Body of pancreas (tissue), 4 donors: ENCODE data around the gene COPG1. TPM values are rescaled to one million over a fixed set of nuclear protein-coding genes. Genes with fewer than 3 reads are reported as not detected.

Experiments
- ATAC-seq: fragments of 150-250 bp; one replicate; pipeline ENCODE4 v1.9.1; 2016
- DNase-seq, 4 donors: peaks; one replicate each; pipeline ENCODE4 v3.0.0-alpha.2; 2019
- H3K27ac ChIP-seq, 4 donors: fragments of 200-600 bp; sonication (generic); 1 replicate in 3 of 4; 2 replicates in 1 of 4; pipeline versions ENCODE4 v1.5.1 to v1.6.1; 2016 to 2019; ENCODE audit warnings: mild to moderate bottlenecking in 1 of 4, mixed read lengths in 1 of 4, moderate library complexity in 1 of 4
- H3K27me3 ChIP-seq, 2 donors: fragments of 200-600 bp; sonication (generic); one replicate each; pipeline ENCODE4 v1.6.0; 2016; ENCODE audit warnings: mild to moderate bottlenecking in 1 of 2
- H3K36me3 ChIP-seq, 2 donors: fragments of 200-600 bp; sonication (generic); replicated peaks in 1 of 2; 2 replicates each; pipeline ENCODE4 v1.5.1; 2016; ENCODE audit warnings: low read depth in 2 of 2; ENCODE audit not compliant: insufficient read depth in 1 of 2
- H3K4me1 ChIP-seq: fragments of 200-600 bp; sonication (generic); one replicate; pipeline ENCODE4 v1.6.0; 2016
- H3K4me3 ChIP-seq, 2 donors: fragments of 200-600 bp; sonication (generic); 1 replicate in 1 of 2; 2 replicates in 1 of 2; pipeline ENCODE4 v1.5.1; 2016 to 2019
- H3K9me3 ChIP-seq, 3 donors: fragments of 200-600 bp; sonication (generic); 1 replicate in 2 of 3; 2 replicates in 1 of 3; pipeline ENCODE4 v1.5.1; 2016
- POLR2A ChIP-seq, 3 donors: fragments of 450-650 bp; IDR thresholded peaks; one replicate each; pipeline ENCODE4 v1.6.1; 2016; ENCODE audit warnings: antibody characterized with exemption in 3 of 3, mild to moderate bottlenecking in 2 of 3
- WGBS, 2 donors: methylation state at CpG; one replicate each; pipeline ENCODE4 v1.1.5; 2017; 5-methylcytosine and 5-hydroxymethylcytosine counted together
- intact Hi-C: fragments of 100-400 bp; cut with DNase I; formaldehyde crosslinking; loops from one replicate; pipeline ENCODE4 v1.15.1; 2023
- total RNA-seq, 2 donors: library from RNA; depleted of rRNA; stranded (reverse); fragments of >200 nt; gene quantifications; one replicate each; pipeline ENCODE4 v1.1.0, GENCODE V29; 2016
- TF ChIP-seq, protein P1 (sequence below), 7 experiments: fragments of 450-650 bp in 4 of 7; fragments of 200-600 bp in 3 of 7; sonication (generic) in 3 of 7; IDR thresholded peaks; one replicate each; pipeline ENCODE4 v1.5.1; 2016 to 2019; ENCODE audit warnings: antibody characterized with exemption in 7 of 7

Gene COPG1
- total RNA-seq, 2 donors from 2014 or later = 62.6 to 75.0 TPM

- TF ChIP-seq, protein P1, sequence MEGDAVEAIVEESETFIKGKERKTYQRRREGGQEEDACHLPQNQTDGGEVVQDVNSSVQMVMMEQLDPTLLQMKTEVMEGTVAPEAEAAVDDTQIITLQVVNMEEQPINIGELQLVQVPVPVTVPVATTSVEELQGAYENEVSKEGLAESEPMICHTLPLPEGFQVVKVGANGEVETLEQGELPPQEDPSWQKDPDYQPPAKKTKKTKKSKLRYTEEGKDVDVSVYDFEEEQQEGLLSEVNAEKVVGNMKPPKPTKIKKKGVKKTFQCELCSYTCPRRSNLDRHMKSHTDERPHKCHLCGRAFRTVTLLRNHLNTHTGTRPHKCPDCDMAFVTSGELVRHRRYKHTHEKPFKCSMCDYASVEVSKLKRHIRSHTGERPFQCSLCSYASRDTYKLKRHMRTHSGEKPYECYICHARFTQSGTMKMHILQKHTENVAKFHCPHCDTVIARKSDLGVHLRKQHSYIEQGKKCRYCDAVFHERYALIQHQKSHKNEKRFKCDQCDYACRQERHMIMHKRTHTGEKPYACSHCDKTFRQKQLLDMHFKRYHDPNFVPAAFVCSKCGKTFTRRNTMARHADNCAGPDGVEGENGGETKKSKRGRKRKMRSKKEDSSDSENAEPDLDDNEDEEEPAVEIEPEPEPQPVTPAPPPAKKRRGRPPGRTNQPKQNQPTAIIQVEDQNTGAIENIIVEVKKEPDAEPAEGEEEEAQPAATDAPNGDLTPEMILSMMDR (IDR thresholded peaks at IDR 0.05) = no peak
- TF ChIP-seq POLR2A (IDR thresholded peaks at IDR 0.05) = no peak
- no peaks in the 10 kb centered on the region for H3K27me3 ChIP-seq
- 63 to 67% methylated on average over 7 of the region's 7 CpGs for WGBS, 2 donors
- H3K4me3 ChIP-seq = no peak overlapping the region
- peak overlapping the region in 1 of 4 donors; percentile 36 for H3K27ac ChIP-seq
- no peak for ATAC-seq
- no peaks in the 10 kb centered on the region for H3K36me3 ChIP-seq
- peaks cover 19% of the 10 kb centered on the region for H3K4me1 ChIP-seq
- H3K9me3 ChIP-seq = no peaks in the 10 kb centered on the region
- DNase-seq = peak in 1 of 4 donors; percentile 23
- intact Hi-C loops = no loop called here
These were observed 61.0 kb downstream of the COPG1 start for GRCh38 chr3:129310111-129311011.

DNA sequence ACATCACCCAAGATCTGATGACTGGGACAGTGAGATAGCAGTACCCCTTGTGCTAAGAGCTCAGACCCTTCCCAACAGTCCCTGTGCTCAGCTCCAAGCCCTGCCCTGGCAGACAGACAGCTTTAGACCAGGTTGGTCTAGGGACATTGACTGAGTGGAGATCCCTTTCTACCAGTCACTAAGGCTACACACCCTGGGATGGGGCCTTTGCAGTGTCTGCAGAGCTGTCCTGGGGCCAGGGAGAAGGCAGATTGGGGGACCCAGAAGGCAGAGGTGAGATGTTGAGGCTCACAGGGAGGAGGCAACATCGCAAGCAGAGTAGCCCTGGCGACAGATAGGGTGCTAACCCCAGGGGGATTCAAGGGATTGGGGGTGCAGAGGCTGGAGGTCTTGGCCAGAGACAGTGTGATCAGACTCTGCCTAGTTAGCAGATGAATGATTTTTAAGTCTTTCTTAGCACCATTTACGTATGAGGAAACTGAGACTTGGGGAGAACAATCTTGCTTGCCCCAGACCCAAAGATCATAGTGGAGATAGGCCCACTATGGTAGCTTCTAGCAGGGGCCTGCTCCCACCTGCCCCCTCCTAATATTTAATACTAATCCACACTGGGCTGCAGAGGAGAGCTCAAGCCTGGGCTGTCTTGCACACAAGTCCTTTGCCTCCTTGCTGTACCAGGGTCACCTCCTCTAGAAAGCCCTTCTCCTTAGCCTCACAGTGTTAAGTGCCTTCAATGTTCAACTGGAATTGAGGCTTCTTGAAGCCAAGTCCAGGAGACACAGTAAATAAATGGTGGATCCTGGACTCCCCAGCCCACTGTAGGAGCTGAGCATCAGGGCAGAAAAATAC lies 61.9 kb downstream of the COPG1 start:
- Histone ChIP-seq H3K27me3 (no peaks in the 10 kb centered on the region), H3K4me3 (no peak overlapping the region), H3K27ac (peak overlapping the region in 1 of 4 donors; percentile 2), H3K36me3 (no peaks in the 10 kb centered on the region), H3K9me3 (no peaks in the 10 kb centered on the region), H3K4me1 (peaks cover 19% of the 10 kb centered on the region)
- 96 to 97% methylated on average over 3 of the region's 3 CpGs for WGBS, 2 donors
- DNase-seq (no peak), ATAC-seq (no peak)
- TF ChIP-seq POLR2A (IDR thresholded peaks at IDR 0.05) = no peak
- TF ChIP-seq, protein P1 (IDR thresholded peaks at IDR 0.05) = no peak
- intact Hi-C loops = no loop called here

DNA sequence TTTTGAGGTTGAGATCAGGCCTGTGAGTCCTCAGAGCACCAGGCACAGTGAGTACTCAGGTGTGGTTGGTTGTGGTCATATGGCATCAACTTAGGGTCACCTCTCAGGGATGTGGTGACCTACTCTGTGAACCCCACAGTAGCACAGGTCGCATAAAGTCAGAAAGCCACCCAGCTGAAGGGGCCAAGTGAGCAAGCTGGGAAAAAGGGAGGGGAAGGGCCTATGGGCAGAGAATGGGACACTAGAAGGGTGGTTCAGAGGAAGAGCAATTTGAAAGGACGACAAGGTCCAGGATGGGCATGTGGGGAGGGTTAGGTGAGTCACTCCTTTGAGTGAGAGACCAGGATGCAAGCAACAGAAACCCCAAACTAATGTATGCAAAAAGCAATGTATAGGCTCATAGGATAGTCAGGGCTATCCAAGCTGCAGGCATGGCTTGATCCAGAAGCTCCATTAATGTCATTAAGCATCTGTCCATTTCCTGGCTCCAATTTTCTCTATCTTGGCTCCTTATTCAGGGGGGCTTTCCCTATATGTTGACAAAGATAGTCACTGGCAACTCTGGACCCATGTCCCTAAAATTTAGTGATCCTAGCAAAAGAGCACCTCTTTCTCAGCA lies 62.7 kb downstream of the COPG1 start:
- Histone ChIP-seq H3K4me1 (peaks cover 26% of the 10 kb centered on the region), H3K27ac (peak overlapping the region in 2 of 4 donors; percentile 2 to 86), H3K9me3 (no peaks in the 10 kb centered on the region), H3K27me3 (no peaks in the 10 kb centered on the region), H3K4me3 (no peak overlapping the region), H3K36me3 (no peaks in the 10 kb centered on the region)
- no peak for ATAC-seq
- intact Hi-C loops = no loop called here
- no peak for DNase-seq
- TF ChIP-seq, protein P1 (IDR thresholded peaks at IDR 0.05) = no peak
- TF ChIP-seq POLR2A (IDR thresholded peaks at IDR 0.05) = peak in 1 of 3 donors; percentile 4
- WGBS, 2 donors = 78 to 85% methylated on average over 2 of the region's 2 CpGs

- H3K4me1 ChIP-seq = peaks cover 28% of the 10 kb centered on the region
- ATAC-seq = no peak
- peak in 3 of 4 donors; percentile 22 to 35 (median 26) for DNase-seq
- H3K27me3 ChIP-seq = no peaks in the 10 kb centered on the region
- peak; percentile 9 to 63 (median 14) for TF ChIP-seq POLR2A (IDR thresholded peaks at IDR 0.05)
- TF ChIP-seq, protein P1 (IDR thresholded peaks at IDR 0.05) = no peak
- no peaks in the 10 kb centered on the region for H3K36me3 ChIP-seq
- H3K4me3 ChIP-seq = no peak overlapping the region
- H3K27ac ChIP-seq = peak overlapping the region in 3 of 4 donors; percentile 13 to 86 (median 85)
- intact Hi-C loops = no loop called here
- H3K9me3 ChIP-seq = no peaks in the 10 kb centered on the region
These were observed 63.4 kb downstream of the COPG1 start for GRCh38 chr3:129312671-129313414.
